WTC11 (cell line): ENCODE measurements around the gene PRKACA.

Experiments used
- ATF1 ChIP-seq: sonication (generic); formaldehyde crosslinking; IDR thresholded peaks from 2 replicates; pipeline ENCODE4 v1.8.1; 2023; ENCODE audit warnings: mild to moderate bottlenecking, moderate library complexity, missing genetic modification reagents
- CTCF ChIP-seq: fragments of 200-600 bp; IDR thresholded peaks from 2 replicates; pipeline ENCODE4 v1.8.0; 2022; ENCODE audit warnings: antibody characterized with exemption
- E2F5 ChIP-seq: sonication (generic); formaldehyde crosslinking; IDR thresholded peaks from 2 replicates; pipeline ENCODE4 v1.8.1; 2022; ENCODE audit warnings: mild to moderate bottlenecking, moderate library complexity, missing genetic modification reagents
- ESRRA ChIP-seq: sonication (generic); formaldehyde crosslinking; IDR thresholded peaks from 2 replicates; pipeline ENCODE4 v1.8.1; 2022; ENCODE audit warnings: mild to moderate bottlenecking, missing genetic modification reagents, borderline replicate concordance
- GABPB1 ChIP-seq: sonication (generic); formaldehyde crosslinking; IDR thresholded peaks from 2 replicates; pipeline ENCODE4 v1.8.1; 2023; ENCODE audit warnings: mild to moderate bottlenecking, missing genetic modification reagents
- NR3C1 ChIP-seq: sonication (generic); formaldehyde crosslinking; conservative IDR thresholded peaks from 2 replicates; pipeline ENCODE4 v1.8.1; 2023; ENCODE audit warnings: low read depth, mild to moderate bottlenecking, missing genetic modification reagents
- RELA ChIP-seq: sonication (generic); formaldehyde crosslinking; IDR thresholded peaks from 2 replicates; pipeline ENCODE4 v1.8.1; 2022; ENCODE audit warnings: missing genetic modification reagents, mild to moderate bottlenecking, borderline replicate concordance
- SMAD4 ChIP-seq: sonication (generic); formaldehyde crosslinking; IDR thresholded peaks from 2 replicates; pipeline ENCODE4 v1.8.0; 2022; ENCODE audit warnings: mild to moderate bottlenecking, missing genetic modification reagents
- SP1 ChIP-seq: sonication (generic); formaldehyde crosslinking; conservative IDR thresholded peaks from 2 replicates; pipeline ENCODE4 v1.8.1; 2022; ENCODE audit warnings: missing genetic modification reagents
- ZNF423 ChIP-seq: fragments of 250-450 bp; sonication (Bioruptor Pico); IDR thresholded peaks from 2 replicates; pipeline ENCODE4 v2.1.2; 2022; ENCODE audit warnings: mild to moderate bottlenecking, moderate library complexity
- TF ChIP-seq, protein P1 (sequence below): fragments of 250-450 bp; sonication (Bioruptor Pico); IDR thresholded peaks from 2 replicates; pipeline ENCODE4 v1.9.0; 2021; ENCODE audit warnings: moderate library complexity, mild to moderate bottlenecking, inconsistent platforms, borderline replicate concordance
- TF ChIP-seq, protein P2 (sequence below): sonication (generic); formaldehyde crosslinking; IDR thresholded peaks from 2 replicates; pipeline ENCODE4 v1.8.1; 2023; ENCODE audit warnings: mild to moderate bottlenecking, missing genetic modification reagents
- TF ChIP-seq, protein P3 (sequence below): fragments of 250-450 bp; sonication (Bioruptor Pico); IDR thresholded peaks from 2 replicates; pipeline ENCODE4 v1.9.0; 2021; ENCODE audit warnings: mild to moderate bottlenecking, borderline replicate concordance
- TF ChIP-seq, protein P4 (sequence below): sonication (generic); formaldehyde crosslinking; IDR thresholded peaks from 2 replicates; pipeline ENCODE4 v1.8.0; 2022; ENCODE audit warnings: mild to moderate bottlenecking, missing genetic modification reagents

- TF ChIP-seq CTCF (no peak), ATF1 (CRISPR knock-in tag) (no peak), E2F5 (CRISPR knock-in tag) (no peak), GABPB1 (CRISPR knock-in tag) (no peak), ZNF423 (CRISPR knock-in tag) (no peak), ESRRA (CRISPR knock-in tag) (no peak), SMAD4 (CRISPR knock-in tag) (no peak), SP1 (CRISPR knock-in tag) (no peak), NR3C1 (CRISPR knock-in tag) (no peak), RELA (CRISPR knock-in tag) (no peak)
- TF ChIP-seq, protein P1, sequence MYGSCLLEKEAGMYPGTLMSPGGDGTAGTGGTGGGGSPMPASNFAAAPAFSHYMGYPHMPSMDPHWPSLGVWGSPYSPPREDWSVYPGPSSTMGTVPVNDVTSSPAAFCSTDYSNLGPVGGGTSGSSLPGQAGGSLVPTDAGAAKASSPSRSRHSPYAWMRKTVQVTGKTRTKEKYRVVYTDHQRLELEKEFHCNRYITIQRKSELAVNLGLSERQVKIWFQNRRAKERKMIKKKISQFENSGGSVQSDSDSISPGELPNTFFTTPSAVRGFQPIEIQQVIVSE (CRISPR knock-in tag) = no peak
- TF ChIP-seq, protein P2, sequence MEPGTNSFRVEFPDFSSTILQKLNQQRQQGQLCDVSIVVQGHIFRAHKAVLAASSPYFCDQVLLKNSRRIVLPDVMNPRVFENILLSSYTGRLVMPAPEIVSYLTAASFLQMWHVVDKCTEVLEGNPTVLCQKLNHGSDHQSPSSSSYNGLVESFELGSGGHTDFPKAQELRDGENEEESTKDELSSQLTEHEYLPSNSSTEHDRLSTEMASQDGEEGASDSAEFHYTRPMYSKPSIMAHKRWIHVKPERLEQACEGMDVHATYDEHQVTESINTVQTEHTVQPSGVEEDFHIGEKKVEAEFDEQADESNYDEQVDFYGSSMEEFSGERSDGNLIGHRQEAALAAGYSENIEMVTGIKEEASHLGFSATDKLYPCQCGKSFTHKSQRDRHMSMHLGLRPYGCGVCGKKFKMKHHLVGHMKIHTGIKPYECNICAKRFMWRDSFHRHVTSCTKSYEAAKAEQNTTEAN (CRISPR knock-in tag) = no peak
- TF ChIP-seq, protein P3, sequence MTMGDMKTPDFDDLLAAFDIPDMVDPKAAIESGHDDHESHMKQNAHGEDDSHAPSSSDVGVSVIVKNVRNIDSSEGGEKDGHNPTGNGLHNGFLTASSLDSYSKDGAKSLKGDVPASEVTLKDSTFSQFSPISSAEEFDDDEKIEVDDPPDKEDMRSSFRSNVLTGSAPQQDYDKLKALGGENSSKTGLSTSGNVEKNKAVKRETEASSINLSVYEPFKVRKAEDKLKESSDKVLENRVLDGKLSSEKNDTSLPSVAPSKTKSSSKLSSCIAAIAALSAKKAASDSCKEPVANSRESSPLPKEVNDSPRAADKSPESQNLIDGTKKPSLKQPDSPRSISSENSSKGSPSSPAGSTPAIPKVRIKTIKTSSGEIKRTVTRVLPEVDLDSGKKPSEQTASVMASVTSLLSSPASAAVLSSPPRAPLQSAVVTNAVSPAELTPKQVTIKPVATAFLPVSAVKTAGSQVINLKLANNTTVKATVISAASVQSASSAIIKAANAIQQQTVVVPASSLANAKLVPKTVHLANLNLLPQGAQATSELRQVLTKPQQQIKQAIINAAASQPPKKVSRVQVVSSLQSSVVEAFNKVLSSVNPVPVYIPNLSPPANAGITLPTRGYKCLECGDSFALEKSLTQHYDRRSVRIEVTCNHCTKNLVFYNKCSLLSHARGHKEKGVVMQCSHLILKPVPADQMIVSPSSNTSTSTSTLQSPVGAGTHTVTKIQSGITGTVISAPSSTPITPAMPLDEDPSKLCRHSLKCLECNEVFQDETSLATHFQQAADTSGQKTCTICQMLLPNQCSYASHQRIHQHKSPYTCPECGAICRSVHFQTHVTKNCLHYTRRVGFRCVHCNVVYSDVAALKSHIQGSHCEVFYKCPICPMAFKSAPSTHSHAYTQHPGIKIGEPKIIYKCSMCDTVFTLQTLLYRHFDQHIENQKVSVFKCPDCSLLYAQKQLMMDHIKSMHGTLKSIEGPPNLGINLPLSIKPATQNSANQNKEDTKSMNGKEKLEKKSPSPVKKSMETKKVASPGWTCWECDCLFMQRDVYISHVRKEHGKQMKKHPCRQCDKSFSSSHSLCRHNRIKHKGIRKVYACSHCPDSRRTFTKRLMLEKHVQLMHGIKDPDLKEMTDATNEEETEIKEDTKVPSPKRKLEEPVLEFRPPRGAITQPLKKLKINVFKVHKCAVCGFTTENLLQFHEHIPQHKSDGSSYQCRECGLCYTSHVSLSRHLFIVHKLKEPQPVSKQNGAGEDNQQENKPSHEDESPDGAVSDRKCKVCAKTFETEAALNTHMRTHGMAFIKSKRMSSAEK (CRISPR knock-in tag) = no peak
- TF ChIP-seq, protein P4, sequence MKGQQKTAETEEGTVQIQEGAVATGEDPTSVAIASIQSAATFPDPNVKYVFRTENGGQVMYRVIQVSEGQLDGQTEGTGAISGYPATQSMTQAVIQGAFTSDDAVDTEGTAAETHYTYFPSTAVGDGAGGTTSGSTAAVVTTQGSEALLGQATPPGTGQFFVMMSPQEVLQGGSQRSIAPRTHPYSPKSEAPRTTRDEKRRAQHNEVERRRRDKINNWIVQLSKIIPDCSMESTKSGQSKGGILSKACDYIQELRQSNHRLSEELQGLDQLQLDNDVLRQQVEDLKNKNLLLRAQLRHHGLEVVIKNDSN (CRISPR knock-in tag) = no peak
Observed at GRCh38 chr19:14089662-14090508, 27.7 kb downstream of the PRKACA start.
